ENCODE measurements around the gene GPR176.

The GPR176 gene, protein sequence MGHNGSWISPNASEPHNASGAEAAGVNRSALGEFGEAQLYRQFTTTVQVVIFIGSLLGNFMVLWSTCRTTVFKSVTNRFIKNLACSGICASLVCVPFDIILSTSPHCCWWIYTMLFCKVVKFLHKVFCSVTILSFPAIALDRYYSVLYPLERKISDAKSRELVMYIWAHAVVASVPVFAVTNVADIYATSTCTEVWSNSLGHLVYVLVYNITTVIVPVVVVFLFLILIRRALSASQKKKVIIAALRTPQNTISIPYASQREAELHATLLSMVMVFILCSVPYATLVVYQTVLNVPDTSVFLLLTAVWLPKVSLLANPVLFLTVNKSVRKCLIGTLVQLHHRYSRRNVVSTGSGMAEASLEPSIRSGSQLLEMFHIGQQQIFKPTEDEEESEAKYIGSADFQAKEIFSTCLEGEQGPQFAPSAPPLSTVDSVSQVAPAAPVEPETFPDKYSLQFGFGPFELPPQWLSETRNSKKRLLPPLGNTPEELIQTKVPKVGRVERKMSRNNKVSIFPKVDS

DNA sequence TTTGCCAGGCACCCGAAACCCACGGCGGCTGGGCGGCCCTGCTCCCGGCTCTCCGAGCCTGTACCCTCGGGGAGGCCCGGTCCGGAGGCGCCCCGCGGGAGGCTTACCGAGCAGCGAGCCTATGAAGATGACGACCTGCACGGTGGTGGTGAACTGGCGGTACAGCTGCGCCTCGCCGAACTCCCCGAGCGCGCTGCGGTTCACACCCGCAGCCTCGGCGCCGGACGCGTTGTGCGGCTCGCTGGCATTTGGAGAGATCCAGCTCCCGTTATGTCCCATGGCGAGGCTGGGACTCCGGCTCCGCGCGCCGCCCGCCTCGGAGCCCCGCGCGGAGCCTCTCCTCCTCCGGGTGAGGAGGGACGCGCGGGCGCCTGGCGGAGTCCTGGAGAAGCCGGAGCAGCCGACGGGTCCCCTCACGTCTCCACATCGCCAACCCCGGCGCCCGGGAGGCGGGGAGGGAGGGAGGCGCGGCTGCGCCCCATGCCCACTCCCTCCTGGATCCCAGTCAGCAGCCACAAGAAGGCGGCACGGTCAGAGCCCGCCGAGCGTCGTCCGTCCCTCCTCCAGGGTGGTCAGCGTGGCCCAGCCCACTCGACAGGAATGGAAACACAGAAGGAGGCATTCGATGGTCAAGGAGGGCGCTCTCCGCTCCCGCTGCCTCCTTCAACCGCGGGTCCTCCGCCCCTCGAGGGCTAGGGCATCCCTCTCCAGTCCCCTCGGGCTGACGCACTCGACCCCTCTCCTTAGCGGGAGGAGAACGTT, at the start of gene GPR176:
Gene GPR176 (minus strand): TSS at position 519 of the 762 bp plus-strand sequence. CDS start 240 bp downstream, at position 279.
- peak; percentile 52 to 76 for DNase-seq

DNA sequence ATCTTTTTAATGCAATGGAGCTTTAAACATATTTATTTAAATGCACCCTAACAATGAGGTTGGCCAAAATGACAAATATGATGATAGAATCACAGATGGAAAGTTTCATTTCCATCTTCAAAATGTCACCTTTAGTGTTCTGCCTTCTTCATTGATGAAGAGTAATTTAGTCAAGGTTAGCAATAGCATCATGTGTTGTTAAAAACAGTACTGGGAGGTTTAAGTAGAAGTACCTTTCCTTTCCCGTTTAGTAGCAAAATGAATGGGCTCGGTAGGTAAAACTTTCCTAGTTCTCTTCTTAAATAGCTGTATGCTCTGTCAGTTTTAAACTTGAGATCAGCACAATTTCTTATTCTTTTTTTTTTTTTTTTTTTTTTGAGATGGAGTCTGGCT, 48.9 kb upstream of the GPR176 start:
- DNase-seq: no peak

DNA sequence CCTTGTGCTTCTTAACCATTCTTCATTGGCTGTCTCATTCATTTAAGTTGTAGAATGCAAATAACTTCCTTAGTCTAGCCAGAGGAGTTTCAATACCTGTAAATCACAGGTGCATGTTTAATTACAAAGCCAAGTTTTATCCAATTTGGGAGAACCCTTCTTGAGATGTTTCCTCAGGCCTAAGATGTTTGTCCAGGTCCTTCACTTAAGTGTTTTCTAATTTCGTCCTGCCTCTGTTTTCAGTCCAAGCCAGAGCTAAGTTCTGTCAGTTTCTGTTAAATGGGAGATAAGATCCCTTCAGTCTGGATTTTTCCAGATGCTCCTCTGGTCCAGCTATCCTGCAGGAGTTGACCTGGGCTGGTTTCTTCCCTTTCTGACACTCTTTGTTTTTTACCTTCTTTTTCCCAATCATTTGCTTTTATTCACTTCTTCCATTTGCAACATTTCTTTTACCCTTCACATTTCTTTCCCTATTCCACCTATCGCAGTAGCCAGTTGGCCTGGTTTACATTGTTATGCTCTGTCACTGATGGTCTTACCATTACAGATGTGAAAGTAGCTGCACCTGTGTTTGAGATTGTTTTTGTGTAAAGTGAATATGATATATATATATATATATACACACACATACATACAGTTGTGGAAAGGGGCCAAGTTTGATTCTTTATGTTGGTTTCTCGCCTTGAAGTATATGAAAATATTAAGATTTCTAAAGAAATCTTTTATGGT, 48.4 kb upstream of the GPR176 start:
- no peak for DNase-seq

DNA sequence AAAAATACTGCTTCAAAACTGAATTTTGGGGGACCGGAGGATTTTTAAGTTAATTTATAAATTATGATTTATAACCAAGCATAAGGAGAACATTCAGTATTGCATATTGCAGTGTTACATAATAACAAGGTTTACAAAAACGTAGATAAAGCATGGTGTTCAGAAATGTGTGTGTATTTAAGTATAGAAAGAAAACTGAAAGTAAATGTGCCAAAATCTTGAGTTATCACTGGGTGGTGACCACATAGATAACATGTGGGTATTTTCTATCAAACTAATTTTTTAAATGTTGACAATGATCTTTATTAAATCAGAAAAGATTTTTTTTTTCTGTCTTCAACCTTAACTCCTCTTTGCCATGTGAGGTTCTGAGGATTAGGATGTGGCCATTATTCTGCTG, 46.5 kb upstream of the GPR176 start:
- DNase-seq: no peak

DNA sequence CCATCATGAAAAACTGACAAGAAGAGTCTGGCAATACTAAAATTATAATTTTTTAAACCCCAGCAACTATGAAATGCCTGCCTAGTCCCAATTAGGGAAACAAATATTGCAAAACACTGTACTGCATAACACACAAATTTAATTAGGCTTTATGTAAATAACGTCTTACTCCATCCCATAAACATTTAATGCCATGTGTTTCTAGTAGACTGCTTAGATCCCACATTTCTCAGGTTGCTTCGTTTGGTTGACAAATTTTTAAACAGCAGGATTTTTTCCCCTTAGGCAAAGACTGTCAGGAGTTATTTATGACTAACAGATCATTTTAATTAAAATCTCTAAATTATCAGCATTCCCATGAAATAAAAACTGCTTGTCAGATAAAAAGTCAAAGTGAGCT, 43.7 kb upstream of the GPR176 start:
- no peak for DNase-seq

DNA sequence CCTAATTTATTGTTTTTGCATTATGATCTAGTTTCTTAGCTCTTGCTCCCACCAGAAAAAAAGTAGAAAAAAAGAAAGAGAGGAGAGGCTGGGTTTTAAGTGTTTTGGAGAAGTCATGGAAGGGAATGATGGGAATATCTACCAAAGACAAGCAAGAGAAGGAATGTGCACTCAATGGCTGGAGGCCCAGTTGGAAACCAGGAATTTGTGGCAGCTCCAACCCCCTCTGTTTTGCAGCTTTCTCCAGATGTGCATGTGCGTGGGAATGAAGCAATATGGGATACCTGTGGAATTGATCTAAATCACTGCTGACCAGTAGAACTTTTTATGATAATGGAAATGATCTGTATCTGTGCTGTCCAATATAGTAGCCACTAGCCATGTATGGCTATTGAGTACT, 41.0 kb upstream of the GPR176 start:
- DNase-seq: no peak

DNA sequence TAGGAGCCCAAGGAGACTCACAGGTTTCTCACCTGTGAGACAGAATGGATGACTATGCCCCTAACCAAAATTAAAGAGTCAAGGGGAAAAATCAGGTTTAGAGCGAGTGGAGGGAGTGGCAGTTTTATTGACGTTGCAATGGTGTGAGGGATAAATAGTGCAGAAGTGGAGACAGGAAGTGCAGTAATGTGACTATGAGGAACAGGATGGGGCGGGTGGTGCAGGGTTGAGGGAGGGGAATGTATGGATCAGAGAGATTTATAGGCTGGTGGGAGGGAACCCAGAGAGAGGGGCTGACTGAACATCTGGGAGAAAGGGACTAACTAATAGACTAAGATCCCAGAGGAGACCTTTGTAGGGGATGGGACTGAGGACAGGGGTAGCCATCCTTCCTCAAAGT, 40.3 kb upstream of the GPR176 start:
- DNase-seq: no peak

DNA sequence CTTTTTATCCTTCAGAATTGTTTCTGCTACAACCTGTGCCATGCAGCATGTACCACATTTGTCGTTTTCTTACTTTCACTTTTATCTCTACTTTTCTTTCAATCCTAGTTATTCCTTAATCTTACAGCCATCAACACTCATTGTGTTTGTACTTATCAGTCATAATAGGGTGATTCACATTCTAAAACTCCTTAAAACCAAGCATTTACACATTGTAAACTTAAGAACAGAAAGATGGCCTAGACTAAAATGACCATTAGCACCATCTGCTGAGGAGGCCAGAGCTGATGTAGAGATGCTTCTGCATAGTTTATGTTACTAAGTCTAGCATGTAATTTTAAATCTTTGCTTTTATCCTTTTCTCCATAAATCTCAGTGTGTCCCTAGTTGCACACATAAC, 39.3 kb upstream of the GPR176 start:
- no peak for DNase-seq

DNA sequence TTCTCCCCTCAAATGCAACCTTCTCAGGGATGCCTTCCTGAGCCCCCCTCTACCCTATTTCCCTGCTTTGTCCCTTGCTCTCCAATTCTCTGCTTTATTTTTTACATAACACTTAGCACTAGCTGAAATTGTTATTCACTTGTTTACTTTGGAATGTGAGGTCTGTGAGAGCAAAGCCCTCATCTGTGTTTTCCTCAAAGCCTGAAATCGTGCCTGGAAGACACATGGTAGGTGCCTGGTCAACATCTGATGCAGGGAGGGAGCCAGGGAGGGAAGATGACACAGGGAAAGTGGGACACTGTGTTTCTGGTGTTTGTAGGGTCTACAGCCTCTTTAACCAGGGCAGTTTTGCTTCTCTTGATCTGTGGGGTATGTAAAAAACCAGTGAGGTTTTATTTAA, 37.4 kb upstream of the GPR176 start:
- DNase-seq: no peak

DNA sequence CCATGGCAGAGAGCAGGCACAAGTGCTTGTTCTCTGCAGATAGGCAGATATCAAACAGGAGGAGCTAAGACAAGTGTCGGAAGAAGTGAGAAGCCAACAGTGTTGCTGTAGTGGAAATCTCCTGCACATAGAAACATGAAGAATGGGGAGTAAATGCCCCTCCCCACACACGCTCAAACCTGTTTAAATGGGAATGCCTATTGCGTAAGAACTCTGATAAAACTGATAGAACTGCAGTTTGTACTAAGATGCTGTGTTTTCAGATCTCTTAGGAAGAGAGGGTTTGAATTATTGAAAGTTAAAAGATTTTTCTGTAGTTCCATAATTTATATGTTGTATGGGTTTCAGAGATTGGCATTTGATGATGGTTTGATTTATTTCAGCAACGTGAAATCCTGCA, 33.5 kb upstream of the GPR176 start:
- DNase-seq: no peak

DNA sequence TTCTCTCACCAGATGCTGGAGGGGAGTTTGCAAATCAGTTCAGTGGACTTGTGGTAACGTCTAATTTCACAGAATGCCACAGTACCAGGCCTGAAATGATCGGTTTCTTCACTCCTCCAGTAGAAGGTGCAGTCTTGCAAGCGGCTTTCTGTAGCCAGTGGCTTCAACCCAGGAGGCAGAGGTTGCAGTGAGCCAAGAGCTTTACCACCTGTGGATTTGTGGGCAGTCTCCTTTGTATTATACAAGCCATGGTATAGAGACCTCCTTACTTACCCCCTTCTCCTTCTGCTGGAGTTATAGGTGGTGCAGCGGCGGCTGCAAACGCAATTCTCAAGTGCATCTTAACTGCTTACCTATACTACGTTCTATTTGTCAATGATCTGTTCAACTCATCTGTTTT, 31.5 kb upstream of the GPR176 start:
- DNase-seq: no peak

DNA sequence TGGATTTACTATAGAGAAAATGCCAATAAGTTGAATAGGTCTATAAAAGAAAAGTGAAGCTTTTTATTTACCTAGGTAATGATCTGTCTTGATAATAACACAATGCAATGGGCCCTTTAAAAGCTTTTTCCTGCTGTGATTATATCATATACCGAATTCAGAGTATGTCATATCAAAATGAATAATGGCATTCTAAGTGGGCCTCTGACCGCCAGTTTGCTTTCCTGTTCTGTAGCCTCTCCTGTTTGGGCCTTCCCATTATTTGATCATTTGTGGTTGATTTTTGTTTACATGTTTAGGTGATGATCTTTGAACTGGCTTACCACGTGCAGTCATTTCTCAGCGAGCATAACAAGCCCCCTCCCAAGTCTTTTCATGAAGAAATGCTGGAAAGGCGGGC, 28.8 kb upstream of the GPR176 start:
- DNase-seq: no peak

DNA sequence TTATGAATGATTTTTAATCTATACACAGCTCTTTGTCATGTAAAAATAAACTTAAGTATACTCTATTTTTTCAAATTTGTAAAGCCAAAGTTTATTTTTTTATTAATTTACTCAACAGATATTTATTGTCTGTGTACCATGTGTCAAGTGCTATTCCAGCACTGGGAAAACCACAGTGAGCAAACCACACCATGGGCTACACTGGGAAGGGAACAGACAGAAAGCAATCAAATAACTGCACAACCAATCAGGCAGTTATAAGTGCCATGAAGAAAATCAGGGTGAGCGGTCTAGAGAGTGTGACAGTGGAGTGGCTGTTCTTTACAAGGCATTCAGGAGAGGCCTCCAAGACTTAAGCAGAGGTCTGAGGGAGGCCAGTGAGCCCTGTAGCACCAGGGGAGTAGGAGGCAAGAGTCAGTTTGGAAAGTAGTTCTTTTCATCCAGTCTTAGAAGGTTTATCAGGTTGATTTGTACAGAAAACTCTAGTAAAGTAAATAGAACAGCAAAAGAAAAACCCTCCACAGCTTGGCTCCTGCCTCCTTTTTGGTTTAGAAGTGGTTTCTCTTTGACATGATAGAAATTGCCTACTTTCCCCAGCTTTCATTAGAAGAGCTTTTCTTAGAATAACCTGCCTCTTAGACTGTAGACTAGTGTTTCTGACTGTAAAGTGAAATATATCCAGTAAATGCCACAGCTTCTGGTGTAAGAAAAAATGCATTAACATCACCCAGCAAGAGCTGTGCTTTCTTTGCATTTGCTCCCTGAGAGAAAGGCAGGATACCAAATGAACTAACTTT, 27.5 kb upstream of the GPR176 start:
- no peak for DNase-seq

DNA sequence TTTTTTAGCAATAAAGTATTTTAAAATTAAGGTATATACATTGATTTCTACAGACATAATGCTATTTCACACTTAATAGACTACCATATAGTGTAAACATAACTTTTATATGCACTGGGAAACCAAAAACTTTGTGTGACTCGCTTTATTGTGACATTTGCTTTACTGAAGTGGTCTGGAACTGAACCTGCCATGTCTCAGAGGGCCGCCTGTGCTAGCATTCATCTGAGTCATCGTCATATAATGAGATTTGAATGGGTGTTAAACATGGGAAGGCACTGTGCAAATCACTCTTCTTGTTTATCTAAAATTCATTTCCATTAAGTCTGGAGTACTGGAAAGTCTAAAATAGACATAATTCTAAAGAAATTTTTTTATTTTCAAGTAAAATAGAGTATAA, 26.8 kb upstream of the GPR176 start:
- DNase-seq: no peak

DNA sequence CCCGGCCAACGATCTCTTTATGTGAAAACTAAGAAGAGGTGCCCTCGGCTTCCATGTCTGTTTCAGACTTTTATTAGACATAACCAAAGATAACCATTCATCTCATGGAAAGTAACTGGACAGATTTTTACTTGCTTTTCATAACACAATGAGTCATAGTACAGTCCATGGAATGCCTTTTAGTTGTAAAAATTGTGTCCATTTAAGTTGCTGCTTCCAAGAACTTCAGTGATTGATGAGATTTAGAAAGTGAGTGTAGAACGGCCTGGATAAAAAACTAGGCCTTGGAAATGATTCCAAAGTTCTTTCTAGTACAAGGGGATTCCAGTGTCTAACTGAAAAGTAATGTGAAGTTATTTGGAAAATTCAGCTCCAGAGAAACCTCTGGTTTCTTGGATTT, 24.7 kb upstream of the GPR176 start:
- DNase-seq: no peak

DNA sequence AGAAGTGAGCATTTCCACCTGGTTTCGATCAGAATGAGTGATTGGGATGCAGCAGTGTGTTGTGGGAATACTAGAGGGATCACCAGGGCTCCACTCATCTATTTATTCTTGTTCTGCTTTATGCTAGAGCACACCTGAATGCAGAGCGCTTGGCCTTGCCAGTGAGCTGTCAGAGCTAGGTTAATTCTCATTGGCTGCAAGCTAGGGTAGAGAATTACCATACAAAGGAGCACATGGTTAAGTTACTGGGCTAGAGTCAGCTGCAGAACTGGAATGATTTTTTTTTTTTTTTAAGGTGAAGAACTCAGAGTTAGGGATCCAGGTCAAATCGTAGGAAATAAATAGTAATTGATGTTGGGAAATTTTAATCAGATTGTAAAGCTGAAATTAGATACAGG, 22.7 kb upstream of the GPR176 start:
- DNase-seq: no peak

DNA sequence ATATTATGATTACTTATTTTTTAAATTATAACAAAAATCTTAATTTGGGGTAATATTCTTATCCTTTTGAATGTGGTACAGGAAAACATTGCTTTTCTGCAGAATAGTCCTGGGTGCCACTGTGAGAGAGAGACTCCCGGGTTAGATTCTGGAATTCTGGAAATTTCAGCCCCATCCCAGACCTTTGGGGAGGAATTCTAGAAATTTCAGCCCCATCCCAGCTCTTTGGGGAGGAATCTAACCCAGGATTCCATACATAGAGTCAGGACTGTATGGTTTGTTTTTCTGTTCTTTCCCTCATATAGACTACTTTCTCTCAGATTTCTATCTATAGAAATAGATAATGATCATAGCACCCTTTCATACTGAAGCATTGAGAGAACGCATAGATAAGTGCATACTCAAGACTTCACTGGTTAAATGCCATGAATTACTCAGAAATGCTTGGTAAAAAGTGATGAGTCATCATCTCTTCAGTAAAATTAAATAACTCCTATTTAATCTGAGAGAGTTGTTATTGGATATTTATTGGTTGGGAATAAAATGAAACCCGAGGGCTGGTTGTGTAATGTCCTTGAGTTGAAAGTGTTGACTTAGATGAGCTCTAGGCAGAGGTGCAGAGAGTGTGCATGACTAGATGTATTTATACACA, 22.2 kb upstream of the GPR176 start:
- no peak for DNase-seq

DNA sequence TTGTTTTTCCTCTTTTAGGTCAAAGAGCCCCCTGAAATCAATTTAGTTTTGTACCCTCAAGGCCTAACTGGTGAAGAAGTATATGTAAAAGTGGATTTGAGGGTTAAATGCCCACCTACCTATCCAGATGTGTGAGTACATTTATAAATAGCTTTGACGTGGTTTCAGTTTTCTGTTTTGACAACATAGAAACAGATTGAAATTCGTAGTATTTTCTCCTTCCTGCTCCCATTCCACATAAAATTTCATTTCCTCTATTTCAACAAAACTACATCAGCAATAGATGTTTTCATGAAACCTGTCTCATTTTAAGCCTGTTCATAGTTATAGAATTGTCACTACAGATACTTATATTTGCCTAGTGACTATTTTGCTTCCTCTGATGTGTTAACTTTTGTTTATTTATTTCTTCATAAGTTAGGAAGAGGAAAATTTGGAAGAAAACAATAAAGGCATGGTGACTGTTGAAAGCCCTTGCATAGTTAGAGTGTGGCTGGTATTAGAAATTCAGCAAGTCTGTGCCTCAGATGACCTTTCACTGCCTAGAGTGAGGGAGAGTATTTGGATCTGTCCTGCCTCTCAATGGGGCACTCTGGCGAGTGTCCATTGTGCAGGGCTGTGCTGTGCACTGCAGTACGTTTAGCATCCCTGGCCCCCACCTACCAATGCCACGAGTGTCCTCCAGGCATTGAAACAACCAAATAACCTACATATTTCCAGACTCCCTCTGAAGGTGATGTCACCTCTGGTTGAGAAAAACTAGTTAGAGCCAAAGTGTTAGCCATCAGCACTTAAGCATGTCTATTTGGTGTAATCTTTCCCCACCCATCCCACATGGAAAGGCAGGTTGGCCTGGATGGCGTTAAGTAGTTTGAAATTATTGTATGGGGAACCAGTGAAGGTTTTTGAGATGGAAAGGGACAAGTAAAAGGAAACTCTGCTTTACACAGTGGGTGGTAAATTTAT, 19.7 kb upstream of the GPR176 start:
- no peak for DNase-seq

DNA sequence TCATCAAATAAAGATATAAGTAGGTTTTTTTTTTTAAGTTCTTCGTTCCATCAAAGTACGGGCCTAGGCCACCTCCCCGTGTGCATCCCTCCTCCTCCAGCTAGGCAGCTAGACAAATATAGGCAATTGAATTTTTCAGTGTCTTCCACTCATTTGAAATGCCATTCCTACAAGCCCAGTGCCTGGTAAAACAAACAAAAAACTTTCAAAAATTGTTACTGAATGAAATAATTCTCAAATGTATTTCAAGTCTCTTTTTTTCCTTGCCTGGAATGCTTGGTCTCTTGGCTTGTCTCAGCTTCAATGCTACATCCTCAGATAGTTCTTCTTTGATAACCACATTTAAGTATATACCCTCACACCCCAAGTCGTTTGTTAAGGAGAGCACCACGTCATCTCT, 17.6 kb upstream of the GPR176 start:
- DNase-seq: no peak

DNA sequence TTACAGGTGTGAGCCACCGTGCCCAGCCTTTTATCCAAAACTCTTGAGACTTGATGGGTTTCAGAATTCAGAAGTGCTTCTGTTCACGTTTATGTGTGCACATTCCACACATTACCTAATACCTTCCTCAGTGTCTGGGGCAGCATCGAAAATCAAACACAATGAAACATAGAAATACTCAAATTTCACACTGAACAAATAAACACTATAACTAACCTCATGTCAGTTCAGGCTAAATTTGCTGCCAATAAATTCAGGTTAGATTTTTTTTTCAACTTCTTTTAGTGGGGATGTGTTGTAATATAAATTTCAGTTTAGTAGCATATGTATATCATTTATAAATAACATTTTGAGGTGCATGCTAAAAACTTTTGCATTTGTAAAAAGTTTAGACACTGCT, 16.6 kb upstream of the GPR176 start:
- no peak for DNase-seq

DNA sequence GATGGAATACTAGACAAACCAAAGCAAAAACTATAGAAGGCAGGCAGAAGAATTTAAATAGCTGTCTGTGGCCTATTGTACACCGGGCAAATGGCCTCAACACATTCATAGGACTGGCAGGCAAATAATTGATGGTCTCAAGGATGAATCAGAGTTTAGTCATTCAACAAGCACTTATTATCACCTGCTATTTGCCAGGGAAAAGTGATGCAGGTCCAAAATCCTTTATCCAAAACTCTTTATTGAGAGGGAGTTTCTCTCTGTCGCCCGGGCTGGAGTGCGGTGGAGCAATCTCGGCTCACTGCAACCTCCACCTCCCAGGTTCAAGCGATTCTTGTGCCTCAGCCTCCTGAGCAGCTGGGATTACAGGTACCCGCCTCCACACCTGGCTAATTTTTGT, 16.1 kb upstream of the GPR176 start:
- DNase-seq: peak in 1 of 2 experiments; percentile 22
